Astrocyte of the spinal cord (primary cell): ENCODE results near the gene EXOC4.

ENCODE experiments used
- DNase-seq: peaks from one replicate; pipeline ENCODE4 v3.0.0; 2011; ENCODE audit warnings: low read depth, low spot score
- H3K4me3 ChIP-seq: 2 replicates; pipeline ENCODE4 v1.5.1; 2011; ENCODE audit warnings: low read depth, mild to moderate bottlenecking, low read length, moderate library complexity
- in situ Hi-C: cut with HindIII; loops from 2 replicates; pipeline ENCODE4 v1.10.0; 2017; ENCODE audit warnings: low sequenced_read_pairs
- TF ChIP-seq, protein P1 (sequence below): IDR thresholded peaks from 2 replicates; pipeline ENCODE4 v1.5.1; 2012; ENCODE audit warnings: low read depth, mild to moderate bottlenecking, low read length, inconsistent platforms

EXOC4 gene

DNA sequence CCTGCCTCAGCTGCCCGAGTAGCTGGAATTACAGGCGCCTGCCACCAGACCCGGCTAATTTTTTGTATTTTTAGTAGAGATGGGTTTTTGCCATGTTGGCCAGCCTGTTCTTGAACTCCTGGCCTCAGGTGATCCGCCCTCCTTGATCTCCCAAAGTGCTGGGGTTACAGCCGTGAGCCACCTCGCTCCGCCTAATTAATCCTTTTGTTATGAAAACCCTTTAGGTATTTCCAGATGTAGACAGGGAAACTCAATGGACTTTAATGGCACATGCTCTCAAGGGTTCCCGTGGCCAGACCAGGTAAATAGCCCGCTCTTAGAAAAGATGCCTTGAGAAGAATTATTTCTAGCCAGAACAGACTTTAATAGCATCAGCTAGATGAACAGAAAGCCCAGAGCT is 19.7 kb upstream of the EXOC4 start:
- no peak overlapping the region for H3K4me3 ChIP-seq
- in situ Hi-C loops = no loop called here
- DNase-seq = no peak
- TF ChIP-seq, protein P1, sequence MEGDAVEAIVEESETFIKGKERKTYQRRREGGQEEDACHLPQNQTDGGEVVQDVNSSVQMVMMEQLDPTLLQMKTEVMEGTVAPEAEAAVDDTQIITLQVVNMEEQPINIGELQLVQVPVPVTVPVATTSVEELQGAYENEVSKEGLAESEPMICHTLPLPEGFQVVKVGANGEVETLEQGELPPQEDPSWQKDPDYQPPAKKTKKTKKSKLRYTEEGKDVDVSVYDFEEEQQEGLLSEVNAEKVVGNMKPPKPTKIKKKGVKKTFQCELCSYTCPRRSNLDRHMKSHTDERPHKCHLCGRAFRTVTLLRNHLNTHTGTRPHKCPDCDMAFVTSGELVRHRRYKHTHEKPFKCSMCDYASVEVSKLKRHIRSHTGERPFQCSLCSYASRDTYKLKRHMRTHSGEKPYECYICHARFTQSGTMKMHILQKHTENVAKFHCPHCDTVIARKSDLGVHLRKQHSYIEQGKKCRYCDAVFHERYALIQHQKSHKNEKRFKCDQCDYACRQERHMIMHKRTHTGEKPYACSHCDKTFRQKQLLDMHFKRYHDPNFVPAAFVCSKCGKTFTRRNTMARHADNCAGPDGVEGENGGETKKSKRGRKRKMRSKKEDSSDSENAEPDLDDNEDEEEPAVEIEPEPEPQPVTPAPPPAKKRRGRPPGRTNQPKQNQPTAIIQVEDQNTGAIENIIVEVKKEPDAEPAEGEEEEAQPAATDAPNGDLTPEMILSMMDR = no peak

- in situ Hi-C loops = no loop called here
- DNase-seq = no peak
- H3K4me3 ChIP-seq = no peak overlapping the region
- TF ChIP-seq, protein P1 = no peak
These were observed 17.7 kb upstream of the EXOC4 start for GRCh38 chr7:133234961-133235875.

- H3K4me3 ChIP-seq = no peak overlapping the region
- DNase-seq = no peak
- TF ChIP-seq, protein P1 = no peak
- in situ Hi-C loops = no loop called here
These were observed 15.3 kb upstream of the EXOC4 start for GRCh38 chr7:133237545-133237944.

GRCh38 chr7:133240302-133240701 is 12.6 kb upstream of the EXOC4 start:
- TF ChIP-seq, protein P1 = no peak
- DNase-seq = no peak
- in situ Hi-C loops = no loop called here
- no peak overlapping the region for H3K4me3 ChIP-seq

DNA sequence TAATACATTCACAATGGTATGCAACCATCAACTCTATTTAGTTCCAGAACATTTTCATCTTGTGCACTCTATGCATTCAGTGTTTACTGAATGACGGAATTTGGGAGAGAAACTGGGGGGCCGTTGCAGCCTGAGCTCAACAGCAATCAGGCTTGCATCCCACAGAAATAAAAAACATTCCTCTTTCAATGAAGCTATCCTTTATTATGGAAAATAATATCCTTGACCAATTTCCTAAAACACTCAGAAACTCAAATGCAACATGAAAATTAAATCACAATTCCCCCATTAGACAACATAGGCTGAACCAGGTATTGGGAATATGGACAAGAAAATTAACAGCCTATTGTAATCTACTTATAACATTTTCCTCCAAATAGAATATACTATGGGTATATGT is 6.3 kb upstream of the EXOC4 start:
- no peak overlapping the region for H3K4me3 ChIP-seq
- in situ Hi-C loops = no loop called here
- TF ChIP-seq, protein P1 = no peak
- DNase-seq = no peak

DNA sequence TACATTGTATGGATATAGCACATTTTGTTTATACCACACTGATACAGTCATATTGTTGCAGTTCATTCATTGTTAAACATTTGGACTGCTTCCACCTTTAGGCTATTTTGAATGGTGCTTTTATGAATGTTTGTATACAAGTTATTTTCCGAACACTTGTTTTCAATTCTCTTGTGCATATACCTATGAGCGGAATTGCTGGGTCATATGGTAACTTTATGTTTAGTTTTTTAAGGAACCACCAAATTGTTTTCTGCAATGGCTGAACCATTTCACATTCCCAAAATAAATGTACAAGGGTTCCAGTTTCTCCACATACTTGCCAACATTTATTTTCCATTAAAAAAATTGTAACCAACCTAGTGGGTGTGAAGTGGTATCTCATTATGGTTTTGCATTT is 4.0 kb upstream of the EXOC4 start:
- no peak for DNase-seq
- H3K4me3 ChIP-seq = no peak overlapping the region
- in situ Hi-C loops = no loop called here
- TF ChIP-seq, protein P1 = no peak

DNA sequence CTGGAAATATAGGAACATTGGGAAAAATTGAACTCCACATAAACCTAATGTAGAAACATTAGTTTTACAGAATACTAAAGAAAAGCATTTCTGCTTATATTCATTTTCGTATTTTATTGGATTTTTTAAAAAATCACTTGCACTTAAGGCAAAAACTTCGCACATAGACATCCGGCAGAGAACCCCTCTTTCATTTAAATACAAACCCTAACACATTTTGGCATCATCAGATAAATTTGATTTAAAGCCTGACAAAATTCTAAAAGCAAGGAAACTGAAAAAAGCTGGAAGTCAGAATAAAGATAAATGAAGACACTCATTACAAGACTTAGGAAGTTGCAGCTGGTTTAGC is 396 bp upstream of the EXOC4 start:
- no peak overlapping the region for H3K4me3 ChIP-seq
- in situ Hi-C loops = no loop called here
- TF ChIP-seq, protein P1 = no peak
- no peak for DNase-seq
